Hematopoietic multipotent progenitor cell treated with erythropoietin and hydrocortisone succinate and interleukin-3 and kit ligand, for 4 days (in vitro differentiated cells): ENCODE measurements around the gene ATP11A.
A peak's percentile ranks its signal among the peaks of the same experiment; 100 is the strongest.

ENCODE experiments used
- DNase-seq: peaks from one replicate; pipeline ENCODE4 v3.0.0-alpha.2; 2015

The ATP11A gene

GRCh38 chr13:112869202-112870050, 179.6 kb downstream of the ATP11A start:
- DNase-seq: no peak

- peak; percentile 12 for DNase-seq
Observed at GRCh38 chr13:112870051-112870331, 180.2 kb downstream of the ATP11A start.

- no peak for DNase-seq
Observed at GRCh38 chr13:112870737-112871287, 181.0 kb downstream of the ATP11A start.

- no peak for DNase-seq
Observed at GRCh38 chr13:112871742-112872141, 181.9 kb downstream of the ATP11A start.

GRCh38 chr13:112872657-112873631, 183.1 kb downstream of the ATP11A start:
- peak; percentile 51 for DNase-seq

- peak; percentile 88 for DNase-seq
Observed at GRCh38 chr13:112873851-112874750, 184.3 kb downstream of the ATP11A start.

GRCh38 chr13:112874751-112875300, 185.0 kb downstream of the ATP11A start:
- DNase-seq: no peak

- no peak for DNase-seq
Observed at GRCh38 chr13:112875627-112876026, 185.8 kb downstream of the ATP11A start.

GRCh38 chr13:112876305-112877000, 186.6 kb downstream of the ATP11A start:
- DNase-seq: no peak

GRCh38 chr13:112877066-112877465, 187.2 kb downstream of the ATP11A start:
- no peak for DNase-seq

- no peak for DNase-seq
Observed at GRCh38 chr13:112877539-112877938, 187.7 kb downstream of the ATP11A start.

- no peak for DNase-seq
Observed at GRCh38 chr13:112877976-112878955, 188.4 kb downstream of the ATP11A start.

GRCh38 chr13:112879283-112879833, 189.5 kb downstream of the ATP11A start:
- DNase-seq: no peak

GRCh38 chr13:112880221-112880641, 190.4 kb downstream of the ATP11A start:
- DNase-seq: no peak

- no peak for DNase-seq
Observed at GRCh38 chr13:112880976-112881540, 191.2 kb downstream of the ATP11A start.

- no peak for DNase-seq
Observed at GRCh38 chr13:112881656-112882554, 192.1 kb downstream of the ATP11A start.

- DNase-seq: no peak
Observed at GRCh38 chr13:112882555-112883024, 192.8 kb downstream of the ATP11A start.

- no peak for DNase-seq
Observed at GRCh38 chr13:112883241-112883945, 193.6 kb downstream of the ATP11A start.
